GM21529 (cell line): Measurements from ENCODE around the gene WIPI1.
"Not testable (repeated sequence)": the region's sequence is repeated elsewhere in the genome, so short reads cannot be mapped to it uniquely, and the experiment has no call there.

Experiments
- ATAC-seq: cut with Tn5 transposase; IDR thresholded peaks from one replicate; pipeline ENCODE4 v1.9.1; 2021; ENCODE audit not compliant: unreplicated experiment

Gene WIPI1

DNA sequence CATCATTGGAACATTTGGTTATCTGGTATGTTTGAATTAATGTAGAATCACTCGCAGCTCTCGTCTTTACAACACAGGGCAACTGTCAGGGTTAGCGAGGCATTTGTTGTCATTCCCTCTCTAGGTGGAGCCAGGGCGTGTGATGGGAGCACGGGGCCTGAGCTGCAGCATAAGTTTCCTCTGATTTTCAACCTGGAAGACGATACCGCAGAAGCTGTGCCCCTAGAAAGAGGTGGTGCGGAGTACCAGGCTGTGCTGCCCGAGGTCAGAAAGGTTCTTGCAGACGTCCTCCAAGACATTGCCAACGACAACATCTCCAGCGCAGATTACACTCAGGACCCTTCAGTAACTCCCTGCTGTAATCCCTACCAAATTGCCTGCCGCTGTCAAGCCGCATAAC is 37.2 kb downstream of the WIPI1 start:
- ATAC-seq, result no peak

DNA sequence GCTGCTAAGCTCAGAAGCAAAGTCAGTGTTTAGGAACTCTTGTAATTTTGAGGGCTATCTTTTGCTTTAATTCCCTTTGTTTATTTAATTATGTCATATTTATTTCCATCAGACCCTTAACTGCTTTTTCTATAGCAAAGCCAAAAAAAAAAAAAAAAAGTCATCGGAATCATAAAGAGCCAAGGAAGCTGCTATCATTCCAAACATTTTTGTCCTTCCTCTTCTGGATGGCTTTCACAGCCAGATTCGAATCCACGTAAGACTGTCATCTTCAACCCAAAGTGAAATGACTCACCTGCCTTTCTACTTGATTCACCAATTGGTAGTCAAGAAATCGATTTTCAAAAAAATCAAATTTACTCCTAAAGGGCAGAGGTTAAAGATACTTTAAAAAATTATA is 38.4 kb downstream of the WIPI1 start:
- ATAC-seq, result no peak

GRCh38 chr17:68417317-68417716 is 40.0 kb downstream of the WIPI1 start:
- ATAC-seq, result no peak

DNA sequence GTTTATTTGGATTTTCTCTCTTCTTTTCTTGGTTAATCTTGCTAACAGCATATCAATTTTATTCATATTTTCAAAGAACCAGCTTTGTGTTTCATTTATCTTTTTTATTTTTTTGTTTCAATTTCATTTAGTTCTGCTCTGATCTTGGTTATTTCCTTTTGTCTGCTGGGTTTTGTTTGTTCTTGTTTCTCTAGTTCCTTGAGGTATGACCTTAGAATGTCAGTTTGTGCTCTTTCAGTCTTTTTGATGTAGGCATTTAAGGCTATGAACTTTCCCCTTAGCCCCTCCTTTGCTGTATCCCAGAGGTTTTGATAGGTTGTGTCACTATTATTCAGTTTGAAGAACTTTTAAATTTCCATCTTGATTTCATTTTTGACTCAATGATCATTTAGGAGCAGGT is 42.4 kb downstream of the WIPI1 start:
- not testable (repeated sequence) for ATAC-seq

DNA sequence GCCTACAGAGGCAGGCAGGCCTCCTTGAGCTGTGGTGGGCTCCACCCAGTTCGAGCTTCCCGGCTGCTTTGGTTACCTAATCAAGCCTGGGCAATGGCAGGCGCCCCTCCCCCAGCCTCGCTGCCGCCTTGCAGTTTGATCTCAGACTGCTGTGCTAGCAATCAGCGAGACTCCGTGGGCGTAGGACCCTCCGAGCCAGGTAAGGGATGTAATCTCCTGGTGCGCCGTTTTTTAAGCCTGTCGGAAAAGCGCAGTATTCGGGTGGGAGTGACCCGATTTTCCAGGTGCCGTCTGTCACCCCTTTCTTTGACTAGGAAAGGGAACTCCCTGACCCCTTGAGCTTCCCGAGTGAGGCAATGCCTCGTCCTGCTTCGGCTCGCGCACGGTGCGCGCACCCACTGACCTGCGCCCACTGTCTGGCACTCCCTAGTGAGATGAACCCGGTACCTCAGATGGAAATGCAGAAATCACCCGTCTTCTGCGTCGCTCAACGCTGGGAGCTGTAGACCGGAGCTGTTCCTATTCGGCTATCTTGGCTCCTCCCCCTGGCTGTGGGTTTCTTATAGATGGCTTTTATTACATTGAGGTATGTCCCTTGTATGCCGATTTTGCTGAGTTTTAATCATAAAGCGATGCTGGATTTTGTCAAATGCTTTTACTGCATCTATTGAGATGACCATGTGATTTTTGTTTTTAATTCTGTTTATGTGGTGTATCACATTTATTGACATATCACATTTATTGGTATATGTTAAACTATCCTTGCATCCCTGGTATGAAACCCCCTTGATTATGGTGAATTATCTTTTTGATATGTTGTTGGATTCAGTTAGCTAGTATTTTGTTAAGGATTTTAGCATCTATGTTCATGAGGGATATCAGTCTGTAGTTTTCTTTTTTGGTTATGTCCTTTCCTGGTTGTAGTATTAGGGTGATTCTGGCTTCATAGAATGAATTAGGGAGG is 43.4 kb downstream of the WIPI1 start:
- not testable (repeated sequence) for ATAC-seq

- not testable (repeated sequence) for ATAC-seq
These were observed 49.6 kb downstream of the WIPI1 start for GRCh38 chr17:68407656-68408055.

GRCh38 chr17:68403837-68404236 is 53.5 kb downstream of the WIPI1 start:
- not testable (repeated sequence) for ATAC-seq

- no peak for ATAC-seq
These were observed 54.2 kb downstream of the WIPI1 start for GRCh38 chr17:68403122-68403521.

DNA sequence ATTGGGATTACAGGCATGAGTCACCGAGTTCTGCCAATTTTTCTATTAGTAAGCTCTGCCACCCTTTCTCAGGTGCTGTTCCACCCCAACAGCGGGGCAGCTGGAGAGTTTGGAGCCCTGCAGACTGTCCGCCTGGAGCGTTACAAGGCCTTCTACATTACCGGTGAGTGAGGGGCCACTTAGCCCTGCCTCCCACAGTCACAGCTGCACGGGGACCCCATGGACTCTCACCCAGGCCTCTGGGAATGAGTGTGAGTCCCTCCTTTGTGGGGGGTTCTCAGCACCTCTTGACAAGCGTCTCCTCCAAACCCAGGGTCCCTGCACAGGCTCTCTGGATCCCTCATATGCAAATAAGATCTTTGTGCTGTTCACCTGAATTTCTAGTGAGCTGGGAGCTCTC is 56.0 kb downstream of the WIPI1 start:
- no peak for ATAC-seq

GRCh38 chr17:68400404-68400735 is 56.9 kb downstream of the WIPI1 start:
- ATAC-seq, result no peak

GRCh38 chr17:68399638-68400403 is 57.5 kb downstream of the WIPI1 start:
- no peak for ATAC-seq

DNA sequence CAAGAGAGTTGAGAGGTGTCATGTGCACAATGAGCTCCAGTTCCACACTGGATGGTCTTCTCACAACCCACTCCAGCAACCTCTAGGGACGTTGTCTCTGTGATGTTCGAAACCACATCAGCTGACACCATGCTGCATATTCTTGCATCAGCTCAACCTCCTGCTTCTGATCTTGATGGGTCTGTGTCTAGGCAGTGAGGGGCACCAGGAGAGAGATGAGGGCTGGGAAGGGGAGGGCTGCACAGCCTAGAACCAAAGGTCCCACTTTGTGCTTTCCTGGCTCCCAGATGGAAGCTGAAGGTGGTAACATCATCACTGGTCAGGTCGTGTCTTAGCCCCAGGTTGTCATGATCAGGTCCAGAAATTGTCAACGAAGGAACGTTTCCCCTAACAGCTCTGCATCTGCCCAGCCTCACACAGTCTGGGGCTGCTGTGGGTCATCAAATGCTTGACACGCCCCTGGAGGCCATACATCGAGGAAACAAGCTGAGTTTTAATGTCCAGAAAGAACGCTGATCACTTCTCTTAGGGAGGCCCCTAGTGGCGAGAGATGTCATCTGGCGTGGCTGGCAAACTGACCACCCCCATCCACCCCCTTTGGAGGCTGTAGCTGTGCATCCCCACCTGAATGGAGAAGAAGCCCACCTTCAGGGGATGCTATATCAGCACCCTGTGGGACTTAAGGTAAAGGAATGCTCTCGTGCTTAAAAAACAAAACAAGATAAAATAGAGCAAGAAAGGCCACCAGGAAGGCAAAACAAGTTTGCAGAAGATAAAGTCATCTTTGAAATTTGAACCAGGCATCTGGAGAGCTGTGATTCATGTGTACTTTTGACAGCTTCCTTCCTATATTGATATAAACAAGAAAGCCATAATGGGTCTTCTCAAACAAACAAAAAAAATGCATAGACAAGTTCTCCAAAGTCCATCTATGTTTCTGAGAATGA is 58.3 kb downstream of the WIPI1 start:
- ATAC-seq, result peak; percentile 80

GRCh38 chr17:68397108-68397536 is 60.2 kb downstream of the WIPI1 start:
- ATAC-seq, result no peak

DNA sequence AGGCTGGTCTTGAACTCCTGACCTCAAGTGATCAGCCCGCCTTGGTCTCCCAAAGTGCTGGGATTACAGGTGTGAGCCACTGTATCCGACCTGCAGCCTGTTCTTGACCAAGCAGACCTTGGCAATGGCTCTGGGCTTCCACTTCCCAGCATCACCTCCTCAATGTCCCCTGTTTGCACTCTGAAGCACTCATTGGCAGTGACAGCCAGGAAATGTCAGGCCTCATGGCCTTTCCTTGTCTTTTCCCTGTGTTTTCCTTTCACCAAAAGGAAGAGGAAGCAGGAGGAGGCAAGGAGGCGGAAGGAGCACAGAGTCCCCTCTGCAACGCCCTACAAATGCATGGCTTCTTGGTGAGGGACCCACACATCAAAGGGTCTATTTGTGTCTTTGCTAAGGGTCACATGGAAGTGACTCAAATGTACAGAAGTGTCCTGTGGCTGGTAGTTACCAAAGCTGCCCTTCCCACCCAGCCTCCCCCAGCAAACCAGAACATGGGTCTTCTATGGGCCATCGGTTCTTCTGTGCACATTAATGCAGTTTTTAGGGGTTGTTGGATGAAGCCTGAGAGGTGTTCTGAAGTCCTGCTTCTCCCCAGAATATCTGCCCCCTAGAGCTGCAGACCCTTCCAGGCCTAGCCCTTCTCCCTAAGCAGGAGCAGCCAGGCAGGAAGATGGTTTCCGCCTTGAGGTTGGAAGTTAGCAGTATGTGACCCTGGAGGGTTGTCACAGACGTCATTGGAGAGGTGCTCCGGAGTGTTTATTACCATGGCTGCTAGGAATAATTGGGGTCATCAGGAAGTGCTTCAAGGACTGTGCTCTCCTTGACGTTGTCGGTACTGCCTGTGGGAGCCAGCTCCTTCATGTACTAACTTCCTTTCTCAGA is 60.8 kb downstream of the WIPI1 start:
- no peak for ATAC-seq

GRCh38 chr17:68394608-68395331 is 62.5 kb downstream of the WIPI1 start:
- ATAC-seq, result no peak

DNA sequence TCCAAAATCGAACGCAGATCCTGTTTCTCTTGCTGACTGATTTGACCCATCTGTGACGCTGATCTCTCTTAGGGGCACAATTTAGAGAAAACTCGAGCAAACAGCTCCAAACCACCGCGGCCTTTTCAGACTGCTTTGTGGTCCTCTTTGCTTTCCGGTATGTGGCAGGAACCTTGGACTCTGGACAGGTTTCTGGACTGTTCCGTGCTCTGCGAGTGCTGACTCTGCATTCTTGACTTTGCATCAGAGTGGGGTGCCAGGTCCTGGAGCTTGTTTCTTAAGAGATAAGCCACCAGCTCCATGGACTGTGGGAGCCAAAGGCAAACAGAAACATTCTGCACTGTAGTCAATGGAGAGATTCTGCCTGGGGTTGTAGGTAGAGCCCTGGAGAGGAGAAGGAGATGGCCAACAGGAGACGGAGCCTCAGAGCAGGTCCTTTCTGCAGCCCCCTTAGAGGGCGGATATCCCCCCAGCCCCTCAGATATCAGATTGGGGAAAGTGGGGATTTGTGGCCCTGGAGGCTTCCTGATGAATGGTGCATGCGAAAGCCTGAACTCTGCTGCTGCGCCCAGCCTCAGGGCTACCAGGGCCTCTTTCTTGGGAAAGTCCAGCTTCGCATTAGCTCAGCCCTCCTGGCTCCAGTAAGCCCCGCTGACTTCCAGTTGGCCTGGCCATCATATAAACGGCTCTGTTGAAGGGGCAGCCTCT is 65.6 kb downstream of the WIPI1 start:
- ATAC-seq, result no peak

DNA sequence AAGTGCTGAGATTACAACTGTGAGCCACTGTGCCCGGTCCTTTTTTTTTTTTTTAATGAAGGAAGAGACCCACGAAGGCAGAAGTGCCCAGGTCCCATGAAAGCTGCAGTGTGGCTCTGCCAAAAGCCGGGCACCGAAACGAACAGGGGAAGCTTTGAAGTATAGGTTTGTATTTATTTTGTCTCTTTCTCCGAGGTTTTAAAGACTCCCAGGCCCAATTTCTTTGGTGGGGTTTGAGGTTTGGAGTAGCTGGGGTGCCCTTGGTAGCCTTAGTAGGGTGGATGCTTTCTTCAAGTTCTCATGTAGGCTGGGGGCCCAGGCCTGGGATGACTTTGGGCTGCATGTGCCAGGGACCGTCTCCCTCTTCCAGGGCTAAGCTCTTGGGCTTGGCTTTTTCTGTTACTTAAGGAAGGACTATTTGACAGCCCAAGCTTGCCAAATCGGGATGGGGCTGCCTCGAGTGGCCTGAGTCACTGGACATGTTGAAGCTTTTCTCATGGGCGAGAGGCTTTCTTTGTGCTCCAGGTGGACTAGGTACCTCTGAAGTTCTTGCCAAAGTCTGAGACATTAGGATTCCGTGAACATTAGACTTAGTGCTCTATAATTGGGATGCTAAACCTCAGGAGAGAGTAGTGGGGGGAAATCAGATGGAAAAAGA is 66.3 kb downstream of the WIPI1 start:
- ATAC-seq, result no peak

DNA sequence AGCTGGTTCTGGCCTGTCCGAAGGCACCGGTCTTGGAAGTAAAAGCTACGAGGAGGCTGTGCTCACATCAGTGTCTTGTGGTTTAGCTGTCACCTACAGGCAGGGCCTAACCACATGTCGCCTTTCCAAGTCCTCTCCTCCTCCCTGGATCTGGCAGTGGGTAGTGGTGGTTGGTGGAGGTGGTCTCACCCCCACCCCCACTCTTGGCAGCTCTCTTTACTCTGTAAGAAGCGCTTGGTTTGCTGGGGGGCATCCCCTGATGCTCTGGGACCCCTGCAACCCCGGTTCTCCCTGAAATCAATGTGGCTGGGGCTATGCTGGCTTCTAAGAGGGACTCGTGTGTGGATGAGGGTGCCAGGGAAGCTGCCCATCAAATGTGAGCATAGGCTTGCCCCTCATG is 68.3 kb downstream of the WIPI1 start:
- no peak for ATAC-seq
